PC-3 (cell line): ENCODE data around the gene TMEM213. TPM values are rescaled to one million over a fixed set of nuclear protein-coding genes. Genes with fewer than 3 reads are reported as not detected.

Experiments used
- ATAC-seq: fragments of 200-7000 bp; cut with Tn5 transposase; 2 replicates; pipeline ENCODE4 v1.9.1; 2020; ENCODE audit warnings: mild to moderate bottlenecking, moderate library complexity
- BruUV-seq: library from RNA; stranded (reverse); fragments of 400-500 nt; replicated peaks from 2 replicates; lab custom pipeline; 2021; lab: Mats Ljungman, UMichigan
- CTCF ChIA-PET: fragments of 300-600 bp; sonication (Branson Sonifier 250); formaldehyde crosslinking; loops from one replicate; lab custom pipeline; 2022; ENCODE audit warnings: antibody characterized with exemption; lab: Charles Lee
- POLR2A ChIA-PET: fragments of 300-600 bp; sonication (Branson Sonifier 250); formaldehyde crosslinking; loops from one replicate; lab custom pipeline; 2022; ENCODE audit warnings: antibody characterized with exemption; ENCODE audit not compliant: unreplicated experiment; lab: Charles Lee
- DNase-seq: peaks from one replicate; pipeline ENCODE4 v3.0.0-alpha.2; 2015
- H2AFZ ChIP-seq: fragments of 300-600 bp; sonication (generic); 2 replicates; pipeline ENCODE4 v1.6.0; 2016; ENCODE audit warnings: antibody characterized with exemption, low read length
- H3F3A ChIP-seq: fragments of 300-600 bp; sonication (generic); one replicate; pipeline ENCODE4 v1.6.0; 2017; ENCODE audit warnings: antibody characterized with exemption, low read length, control low read depth, mild to moderate bottlenecking; ENCODE audit not compliant: unreplicated experiment
- H3K27ac ChIP-seq: fragments of 300-600 bp; sonication (generic); 2 replicates; pipeline ENCODE4 v1.5.1; 2016; ENCODE audit warnings: mild to moderate bottlenecking, low read length
- H3K27me3 ChIP-seq: fragments of 300-600 bp; sonication (generic); 2 replicates; pipeline ENCODE4 v1.6.1; 2016; ENCODE audit warnings: low read length, mixed read lengths
- H3K36me3 ChIP-seq: fragments of 300-600 bp; sonication (generic); 2 replicates; pipeline ENCODE4 v1.6.1; 2016; ENCODE audit warnings: low read depth, mixed run types, low read length, mixed read lengths
- H3K4me1 ChIP-seq: fragments of 300-600 bp; sonication (generic); 2 replicates; pipeline ENCODE4 v1.5.1; 2016; ENCODE audit warnings: low read length; ENCODE audit not compliant: insufficient read depth
- H3K4me2 ChIP-seq: fragments of 300-600 bp; sonication (generic); 2 replicates; pipeline ENCODE4 v1.6.0; 2016; ENCODE audit warnings: low read length
- H3K4me3 ChIP-seq: fragments of 300-600 bp; sonication (generic); 2 replicates; pipeline ENCODE4 v1.5.1; 2016; ENCODE audit warnings: mild to moderate bottlenecking, low read length, mixed read lengths
- H3K79me2 ChIP-seq: fragments of 300-600 bp; sonication (generic); 2 replicates; pipeline ENCODE4 v1.6.1; 2017; ENCODE audit warnings: low read length, mixed read lengths
- H3K9ac ChIP-seq: fragments of 300-600 bp; sonication (generic); 2 replicates; pipeline ENCODE4 v1.6.0; 2016; ENCODE audit warnings: mild to moderate bottlenecking, low read length
- H3K9me2 ChIP-seq: fragments of 300-600 bp; sonication (generic); replicated peaks from 2 replicates; pipeline ENCODE4 v1.6.1; 2016; ENCODE audit warnings: mixed run types, low read length, mixed read lengths
- H3K9me3 ChIP-seq: fragments of 300-600 bp; sonication (generic); 2 replicates; pipeline ENCODE4 v1.6.1; 2016; ENCODE audit warnings: low read length, mixed read lengths
- H4K20me1 ChIP-seq: fragments of 300-600 bp; sonication (generic); 2 replicates; pipeline ENCODE4 v1.6.1; 2016; ENCODE audit warnings: low read length, mixed read lengths
- CTCF ChIP-seq: fragments of 300-600 bp; sonication (generic); conservative IDR thresholded peaks from 2 replicates; pipeline ENCODE4 v1.5.1; 2017; ENCODE audit warnings: antibody characterized with exemption, low read depth, mild to moderate bottlenecking, low read length
- EZH2 ChIP-seq: fragments of 300-600 bp; sonication (generic); IDR thresholded peaks from one replicate; pipeline ENCODE4 v1.6.1; 2017; ENCODE audit warnings: antibody characterized with exemption, mild to moderate bottlenecking, low read length; ENCODE audit not compliant: unreplicated experiment
- EZH2phosphoT487 ChIP-seq: fragments of 300-600 bp; sonication (generic); IDR thresholded peaks from 2 replicates; pipeline ENCODE4 v1.6.1; 2018; ENCODE audit warnings: mild to moderate bottlenecking, antibody characterized with exemption, low read length, borderline replicate concordance
- intact Hi-C: fragments of 100-400 bp; cut with micrococcal nuclease; formaldehyde crosslinking; loops from 2 replicates; pipeline ENCODE4 v1.9.0; 2023
- total RNA-seq: library from RNA; depleted of rRNA; stranded (reverse); fragments of >200 nt; gene quantifications from 2 replicates; pipeline ENCODE4 v1.2.3, GENCODE V29; 2014

TMEM213 gene
- total RNA-seq, 1 experiment from 2014 or later = not detected

DNA sequence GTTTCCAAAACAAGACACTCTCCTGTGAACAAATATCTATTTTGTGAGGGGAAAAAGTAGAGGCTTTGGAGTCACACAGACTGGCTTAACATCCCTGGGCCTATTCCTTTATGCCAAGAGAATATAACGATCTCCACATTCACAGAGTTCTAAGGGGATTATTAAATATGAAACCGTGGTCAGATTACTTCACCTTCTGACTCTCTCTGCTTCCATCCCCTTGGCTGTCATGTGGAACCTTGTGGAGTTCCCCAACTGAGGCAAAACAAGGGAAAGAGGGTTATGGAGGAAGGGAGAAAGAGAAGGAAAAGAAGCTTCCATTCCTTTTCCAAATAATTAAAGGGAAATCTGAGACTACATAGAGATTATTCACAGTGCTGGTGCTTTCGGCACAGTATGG lies 55.7 kb downstream of the TMEM213 start:
- H3F3A ChIP-seq = no peaks in the 10 kb centered on the region
- H3K9me3 ChIP-seq = no peaks in the 10 kb centered on the region
- BruUV-seq = no TSS peak
- ChIA-PET CTCF (no interaction called here), POLR2A (no interaction called here)
- peaks cover 35% of the 10 kb centered on the region for H3K36me3 ChIP-seq
- ATAC-seq (no peak), DNase-seq (no peak)
- no peak for TF ChIP-seq CTCF
- no peak overlapping the region for H3K4me3 ChIP-seq
- no peak overlapping the region for H2AFZ ChIP-seq
- H3K79me2 ChIP-seq = no peaks in the 10 kb centered on the region
- H3K9me2 ChIP-seq = no peaks in the 10 kb centered on the region
- intact Hi-C loops = no loop called here
- H3K4me1 ChIP-seq = peaks cover 18% of the 10 kb centered on the region
- no peak overlapping the region for H3K27ac ChIP-seq
- H3K4me2 ChIP-seq = no peak overlapping the region
- no peak overlapping the region for H3K9ac ChIP-seq
- no peaks in the 10 kb centered on the region for H4K20me1 ChIP-seq
- no peaks in the 10 kb centered on the region for H3K27me3 ChIP-seq

DNA sequence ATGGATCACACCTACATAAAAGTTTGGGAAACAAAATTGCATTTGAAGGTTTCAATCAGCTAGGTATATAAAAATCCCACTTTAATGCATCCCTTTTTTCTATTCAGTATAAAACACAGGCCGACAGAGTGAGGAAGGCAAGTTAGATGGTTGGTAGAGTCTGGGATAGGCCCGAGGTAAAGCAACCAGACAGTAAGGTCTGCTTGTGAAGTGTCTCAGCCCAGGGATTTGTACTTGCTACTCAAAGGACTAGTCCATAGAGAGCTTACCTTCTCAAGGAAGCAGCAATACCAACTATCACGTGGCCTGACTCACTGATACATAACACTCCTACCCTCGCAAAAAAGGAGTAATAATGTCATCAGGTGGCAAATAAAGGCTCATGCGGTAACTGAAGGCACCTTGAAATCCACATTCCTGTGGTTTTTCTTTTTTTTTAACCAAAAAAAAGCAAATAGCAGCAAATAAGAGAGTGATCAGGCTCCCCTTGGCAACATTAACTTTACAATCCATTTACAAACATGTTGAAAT lies 56.4 kb downstream of the TMEM213 start:
- ChIA-PET CTCF (interaction anchor here (0.7 kb wide), 1 partner anchor 41 kb away, joined by 5 read pairs; no protein-coding TSS in a partner anchor), POLR2A (interaction anchor here (0.5 kb wide), 1 partner anchor 9 kb away, joined by 3 read pairs; no protein-coding TSS in a partner anchor)
- Histone ChIP-seq H3F3A (no peaks in the 10 kb centered on the region), H3K4me2 (no peak overlapping the region), H3K79me2 (no peaks in the 10 kb centered on the region), H3K36me3 (peaks cover 40% of the 10 kb centered on the region), H2AFZ (no peak overlapping the region), H3K9ac (no peak overlapping the region), H3K4me1 (peaks cover 18% of the 10 kb centered on the region), H4K20me1 (no peaks in the 10 kb centered on the region), H3K27ac (peak overlapping the region; percentile 44), H3K4me3 (no peak overlapping the region), H3K9me3 (no peaks in the 10 kb centered on the region), H3K9me2 (no peaks in the 10 kb centered on the region), H3K27me3 (no peaks in the 10 kb centered on the region)
- TF ChIP-seq CTCF = no peak
- TF ChIP-seq EZH2 = no peak
- peak; percentile 72 for DNase-seq
- intact Hi-C loops = no loop called here
- ATAC-seq = peak; percentile 95
- BruUV-seq = no TSS peak

DNA sequence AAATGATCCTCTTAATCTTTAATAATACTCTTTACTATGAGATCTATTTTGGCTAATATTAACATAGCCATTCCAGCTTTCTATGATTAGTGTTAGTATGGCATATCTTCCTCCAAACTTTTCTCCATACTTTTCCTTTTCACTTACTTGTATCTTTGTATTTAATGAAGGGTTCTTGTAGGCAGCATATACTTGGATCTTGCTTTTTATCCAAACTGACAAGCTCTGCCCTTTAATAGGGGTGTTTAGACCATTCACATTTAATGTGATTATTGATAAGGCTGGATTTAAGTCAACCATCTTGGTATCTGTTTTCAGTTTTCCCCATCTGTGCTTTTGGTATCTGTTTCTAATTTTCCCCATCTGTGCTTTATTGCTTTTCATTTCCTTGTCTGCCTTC lies 59.9 kb downstream of the TMEM213 start:
- peaks cover 40% of the 10 kb centered on the region for H3K36me3 ChIP-seq
- intact Hi-C loops = no loop called here
- no peak overlapping the region for H3K4me2 ChIP-seq
- no peaks in the 10 kb centered on the region for H3F3A ChIP-seq
- H3K4me1 ChIP-seq = peaks cover 18% of the 10 kb centered on the region
- ChIA-PET CTCF (no interaction called here), POLR2A (no interaction called here)
- ATAC-seq = no peak
- H4K20me1 ChIP-seq = no peaks in the 10 kb centered on the region
- no peak overlapping the region for H2AFZ ChIP-seq
- no peaks in the 10 kb centered on the region for H3K79me2 ChIP-seq
- no peak overlapping the region for H3K4me3 ChIP-seq
- DNase-seq = no peak
- no peaks in the 10 kb centered on the region for H3K9me3 ChIP-seq
- no peaks in the 10 kb centered on the region for H3K27me3 ChIP-seq
- H3K27ac ChIP-seq = no peak overlapping the region
- no peak overlapping the region for H3K9ac ChIP-seq
- no TSS peak for BruUV-seq
- TF ChIP-seq EZH2phosphoT487 (no peak), CTCF (no peak), EZH2 (no peak)
- H3K9me2 ChIP-seq = no peaks in the 10 kb centered on the region
